GM21390 (cell line): ENCODE results near the gene ACTN4.

ENCODE experiments used
- ATAC-seq: cut with Tn5 transposase; IDR thresholded peaks from one replicate; pipeline ENCODE4 v1.9.1; 2021; ENCODE audit not compliant: unreplicated experiment

ACTN4 gene

DNA sequence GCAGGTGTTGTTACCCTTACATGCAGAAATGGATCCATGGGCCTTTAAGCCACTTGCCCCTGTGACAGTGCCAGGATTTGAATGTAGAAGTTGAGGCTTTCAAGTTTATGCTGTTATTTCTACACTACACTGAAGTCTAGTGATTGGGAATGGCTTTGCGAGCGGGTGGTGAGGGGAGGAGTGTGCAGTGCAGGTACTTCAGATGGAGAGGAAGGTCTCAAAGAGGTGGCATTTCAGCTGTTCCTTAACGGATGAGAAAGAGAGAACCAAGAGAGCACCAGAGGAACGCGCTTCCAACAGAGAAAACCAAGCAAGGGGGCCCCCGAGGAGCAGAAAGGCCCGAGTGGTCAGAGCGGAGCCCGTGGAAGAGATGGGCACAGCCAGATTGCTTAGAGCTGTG is 13.3 kb downstream of the ACTN4 start:
- ATAC-seq, result no peak

DNA sequence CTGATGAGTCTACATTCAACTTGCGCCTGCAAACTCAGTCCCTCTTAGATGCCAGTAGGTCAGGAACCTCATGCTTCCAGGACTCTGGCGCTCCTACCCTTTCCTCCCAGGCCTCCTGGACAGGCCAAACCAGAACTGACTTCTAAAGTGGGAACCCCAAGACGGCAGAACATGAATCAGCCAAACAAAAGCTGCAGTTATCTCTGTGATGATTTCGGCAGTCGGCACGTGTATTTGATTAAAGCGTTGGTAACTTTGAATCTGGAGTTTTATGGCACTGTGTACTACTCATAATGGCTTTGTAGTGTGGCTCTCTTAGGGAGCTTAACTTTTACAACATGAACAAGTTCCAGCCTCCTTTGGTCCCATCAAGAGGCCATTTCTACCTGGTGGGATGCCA is 13.7 kb downstream of the ACTN4 start:
- no peak for ATAC-seq

DNA sequence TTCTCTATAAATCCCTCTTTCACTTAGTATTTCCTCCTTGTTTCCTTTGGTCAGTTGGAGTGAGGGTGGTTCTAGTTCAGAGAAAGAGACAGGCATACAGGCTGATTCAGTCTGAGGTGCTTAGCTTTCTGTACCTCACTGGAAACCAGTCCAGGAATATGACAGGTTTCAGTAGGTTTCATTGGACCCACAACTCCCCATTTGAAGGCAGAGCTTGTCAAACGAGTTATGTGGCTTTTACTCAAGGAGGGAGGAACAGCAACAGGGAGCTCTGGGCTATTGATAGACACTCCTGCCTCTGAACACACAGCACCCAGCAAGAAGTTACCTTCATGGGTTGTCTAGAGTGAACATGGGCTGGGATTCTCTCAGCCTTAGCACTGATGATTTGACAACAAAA is 14.5 kb downstream of the ACTN4 start:
- no peak for ATAC-seq

DNA sequence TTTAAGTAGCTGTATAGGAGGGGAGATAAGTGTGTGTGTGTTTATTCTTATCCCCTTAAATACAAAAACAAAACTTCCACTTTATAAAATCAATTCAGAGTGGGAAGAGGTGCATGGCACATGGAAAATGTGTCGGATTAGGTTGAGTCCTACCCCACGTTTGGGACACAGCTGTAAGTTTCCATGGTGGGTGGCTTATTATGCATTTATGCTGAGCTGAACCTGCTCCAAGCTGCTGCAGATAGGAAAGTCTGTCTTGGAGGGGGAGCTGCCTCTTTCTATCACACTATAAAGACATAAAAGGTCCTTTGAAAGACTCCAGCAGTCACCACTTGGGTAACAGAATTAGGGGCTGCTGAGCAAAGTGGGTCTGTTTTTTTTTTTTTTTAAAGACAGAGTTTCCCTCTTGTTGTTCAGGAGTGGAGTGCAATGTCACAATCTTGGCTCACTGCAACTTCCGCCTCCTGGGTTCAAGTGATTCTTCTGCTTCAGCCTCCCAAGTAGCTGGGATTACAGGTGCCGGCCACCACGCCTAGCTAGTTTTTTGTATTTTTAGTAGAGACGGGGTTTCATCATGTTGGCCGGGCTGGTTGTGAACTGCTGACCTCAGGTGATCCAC is 15.2 kb downstream of the ACTN4 start:
- ATAC-seq, result no peak

DNA sequence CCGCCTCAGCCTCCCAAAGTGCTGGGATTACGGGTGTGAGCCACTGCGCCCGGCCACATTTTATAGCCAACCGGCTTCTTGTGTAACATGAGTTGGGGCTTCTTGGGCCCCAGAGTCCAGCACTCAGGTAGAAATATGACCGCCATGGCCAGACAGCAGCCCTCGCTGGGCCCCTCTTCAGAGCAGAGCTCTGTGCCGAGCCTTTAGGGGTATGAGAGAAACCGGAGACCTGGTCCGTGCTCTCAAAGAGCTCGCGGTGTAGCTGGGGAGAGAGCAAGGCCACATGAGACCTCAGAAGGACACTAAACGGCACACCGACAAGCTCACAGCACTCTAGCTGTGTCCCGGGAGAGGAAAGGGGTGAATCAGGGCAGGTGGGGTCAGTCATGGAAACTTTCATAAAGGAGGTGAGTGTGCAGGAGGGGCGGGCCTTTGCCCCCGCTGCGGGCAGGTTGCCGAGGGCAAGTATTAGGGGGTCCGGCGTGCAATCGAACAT is 15.8 kb downstream of the ACTN4 start:
- no peak for ATAC-seq

DNA sequence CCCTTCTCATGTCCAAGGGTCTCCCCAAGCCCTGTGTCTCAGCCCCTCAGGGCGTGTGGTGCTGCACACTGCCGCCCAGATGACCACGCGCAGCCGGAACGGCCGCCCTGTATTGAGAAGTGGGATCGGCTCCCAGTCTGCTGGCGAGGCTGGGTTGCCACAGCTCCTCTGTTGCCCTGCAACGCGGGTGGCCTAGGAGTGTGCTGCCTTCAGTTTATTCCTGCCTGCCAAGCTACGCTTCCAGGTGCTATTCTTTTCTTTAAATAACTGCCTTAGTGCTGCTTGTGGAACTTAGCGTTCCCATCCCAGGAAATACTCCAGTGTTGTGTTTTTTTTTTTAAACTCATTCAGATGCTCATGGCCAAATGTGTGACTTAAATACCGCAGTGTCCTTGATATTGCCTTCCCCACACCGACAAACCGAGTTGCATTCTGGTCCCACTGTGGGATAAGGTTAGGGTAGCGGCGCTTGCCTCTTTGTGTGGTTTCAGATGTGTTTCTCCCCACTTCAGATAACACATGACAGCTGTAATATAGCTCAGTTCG is 16.6 kb downstream of the ACTN4 start:
- no peak for ATAC-seq

DNA sequence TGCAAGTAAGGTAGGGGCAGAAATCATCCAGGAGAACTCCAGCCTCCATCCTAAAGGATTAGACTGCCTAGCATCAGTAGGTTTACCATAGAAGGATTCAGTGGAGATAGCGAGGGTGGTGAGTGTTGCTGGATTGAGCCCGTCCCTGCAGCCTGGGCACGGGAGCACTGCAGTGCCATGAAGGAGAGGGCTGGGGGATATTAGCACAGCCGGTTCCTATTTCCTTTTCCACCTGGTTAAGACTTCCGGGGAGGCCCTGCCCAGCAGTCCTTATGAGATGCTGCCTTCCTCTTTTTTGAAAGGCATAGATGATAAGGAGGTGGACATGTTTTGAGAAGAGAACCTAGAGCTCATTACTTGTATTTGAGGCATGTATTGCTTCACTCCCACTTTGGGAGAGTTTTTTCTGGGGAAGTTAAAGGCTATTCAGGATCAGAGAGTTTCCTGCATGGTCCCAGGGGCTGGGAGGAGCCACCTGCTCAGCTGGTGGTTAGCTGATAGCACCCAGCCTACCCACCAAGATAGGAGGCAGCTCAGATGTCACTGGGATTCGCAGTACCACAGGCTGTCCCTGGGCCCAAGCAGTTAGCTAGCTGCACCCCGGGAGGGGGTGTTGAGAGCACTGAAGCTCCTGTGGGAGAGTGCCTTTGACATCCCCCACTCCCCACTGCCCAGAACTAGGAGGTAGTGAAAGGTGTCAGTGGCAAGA is 17.2 kb downstream of the ACTN4 start:
- ATAC-seq, result no peak

DNA sequence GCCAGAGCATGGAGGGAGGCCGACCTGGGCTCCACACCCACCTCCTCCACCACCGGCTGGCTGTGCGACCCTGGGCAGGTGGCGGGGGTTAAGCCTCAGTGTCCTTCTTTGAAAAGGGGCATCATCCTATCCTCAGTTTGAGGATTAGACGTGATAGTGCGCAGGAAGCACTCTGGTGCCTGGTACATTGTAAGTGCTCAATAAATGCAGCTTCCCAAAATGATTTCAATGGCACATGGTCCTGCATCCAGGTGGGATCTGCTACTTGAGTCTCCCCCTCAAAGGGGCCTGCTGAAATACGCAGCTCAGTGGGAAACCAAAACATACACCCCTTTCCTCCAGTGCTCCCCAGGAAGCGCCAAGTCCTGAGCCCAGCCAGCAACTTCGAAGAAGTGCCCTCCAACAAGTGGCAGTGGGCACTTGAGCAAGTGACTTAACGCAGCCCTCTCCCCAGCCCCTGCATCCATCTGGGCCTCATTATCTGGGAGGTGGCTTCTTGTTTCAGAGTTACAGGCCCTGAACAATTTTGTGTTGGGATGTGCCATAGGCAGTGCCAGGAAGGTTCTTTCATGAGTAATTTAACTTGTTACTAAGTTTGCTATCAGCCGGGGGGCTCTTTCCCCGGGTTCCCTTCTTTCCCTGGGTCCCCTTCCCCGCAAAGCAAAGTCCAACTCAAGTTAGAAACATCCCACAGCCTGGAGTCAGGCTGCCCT is 17.9 kb downstream of the ACTN4 start:
- ATAC-seq, result no peak

DNA sequence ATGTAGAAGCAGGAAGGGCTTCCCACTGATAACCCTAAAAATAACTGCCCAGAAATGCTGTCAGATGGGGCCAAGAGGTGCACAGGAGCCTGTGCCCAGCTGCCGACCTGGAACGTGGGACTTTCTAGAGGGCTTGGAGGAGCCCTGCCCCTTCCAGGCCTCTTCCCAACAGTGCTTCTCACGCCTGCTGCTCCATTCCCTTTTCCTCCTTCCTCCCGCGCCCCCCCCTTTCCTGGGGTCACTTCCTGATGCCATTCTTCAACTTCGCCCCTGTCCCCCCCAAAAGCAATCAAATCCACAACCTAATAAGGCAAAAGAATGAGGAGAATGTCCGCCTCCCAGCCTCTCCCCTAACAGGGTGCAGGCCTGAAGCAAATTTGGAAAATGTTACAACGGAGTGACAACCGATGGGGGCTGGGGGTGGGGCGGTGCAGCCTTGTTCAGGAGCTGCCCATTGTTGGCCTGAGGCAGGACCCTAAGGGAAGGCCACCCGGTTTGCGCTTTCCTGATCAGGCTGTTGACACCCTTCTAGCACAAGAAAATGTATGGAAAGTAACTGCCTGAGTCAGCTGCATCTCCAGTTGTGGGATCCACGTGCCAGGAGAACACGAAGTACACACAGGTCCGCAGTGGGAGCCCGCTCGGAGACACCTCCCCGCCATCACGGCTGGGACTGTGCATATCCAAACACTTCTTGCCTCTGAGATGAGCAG is 18.7 kb downstream of the ACTN4 start:
- ATAC-seq, result no peak

DNA sequence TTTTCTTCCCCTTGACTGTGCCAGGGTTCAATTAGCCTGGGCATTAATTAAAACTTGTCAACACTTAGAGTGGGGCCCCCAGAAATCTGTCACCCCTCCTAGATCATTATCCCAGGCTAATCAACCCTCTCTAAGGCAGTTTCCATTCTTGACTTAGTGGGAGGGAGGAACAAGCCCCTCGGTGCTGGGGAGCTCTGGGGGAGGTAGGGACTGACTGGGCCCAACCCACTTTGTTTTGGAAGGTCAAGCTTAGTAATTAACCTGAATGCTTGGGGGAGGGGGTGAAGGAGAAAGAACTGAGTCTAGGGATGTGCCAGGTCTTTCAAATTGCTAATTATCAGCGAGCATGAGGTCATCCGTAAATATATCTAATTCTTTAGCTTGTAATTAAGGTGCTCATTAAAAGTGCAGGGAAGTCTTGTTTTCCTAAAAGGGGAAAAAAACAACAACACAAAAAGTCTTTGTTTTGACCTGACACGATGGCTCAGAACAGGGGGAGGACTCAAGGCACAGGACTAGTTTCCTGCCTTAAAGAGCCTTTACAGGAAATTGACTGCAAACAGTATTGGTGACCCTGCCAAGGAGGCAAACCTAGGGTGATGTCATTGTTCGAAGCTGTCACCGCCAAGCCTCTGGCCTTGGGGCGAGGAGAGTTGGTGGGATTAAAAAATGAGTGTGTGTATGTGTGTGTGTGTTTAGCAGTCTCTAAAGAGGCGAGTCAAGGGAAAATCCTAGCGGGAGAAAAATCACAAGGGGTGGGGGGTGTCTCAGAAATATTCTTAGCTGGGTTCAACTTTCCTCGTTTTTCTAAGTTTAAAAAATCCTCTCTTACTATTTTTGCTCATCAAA is 19.4 kb downstream of the ACTN4 start:
- ATAC-seq, result no peak

DNA sequence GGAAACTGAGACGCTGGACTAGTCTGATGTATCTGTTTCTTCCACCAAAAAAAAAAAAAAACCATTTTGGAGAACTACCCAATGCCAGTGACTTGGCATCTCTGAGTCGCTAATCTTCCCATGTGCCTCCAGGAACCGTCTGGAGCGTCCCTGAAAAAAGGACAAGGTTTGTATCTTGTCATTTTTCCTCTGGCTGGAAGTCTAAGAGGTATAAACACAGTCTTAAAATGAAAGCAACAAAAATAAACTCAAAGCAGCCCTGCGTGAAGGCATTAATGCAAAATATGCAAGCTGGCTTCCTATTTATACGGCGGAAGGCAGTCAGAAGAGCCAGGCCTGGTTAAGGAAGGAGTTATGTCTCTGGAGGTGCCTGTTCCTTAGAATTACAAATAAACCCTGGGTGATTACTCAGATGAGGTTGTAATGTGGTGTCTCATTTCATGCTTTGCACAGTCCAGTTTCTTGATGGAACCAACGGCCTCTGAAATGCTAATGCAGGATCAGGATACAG is 20.3 kb downstream of the ACTN4 start:
- no peak for ATAC-seq

DNA sequence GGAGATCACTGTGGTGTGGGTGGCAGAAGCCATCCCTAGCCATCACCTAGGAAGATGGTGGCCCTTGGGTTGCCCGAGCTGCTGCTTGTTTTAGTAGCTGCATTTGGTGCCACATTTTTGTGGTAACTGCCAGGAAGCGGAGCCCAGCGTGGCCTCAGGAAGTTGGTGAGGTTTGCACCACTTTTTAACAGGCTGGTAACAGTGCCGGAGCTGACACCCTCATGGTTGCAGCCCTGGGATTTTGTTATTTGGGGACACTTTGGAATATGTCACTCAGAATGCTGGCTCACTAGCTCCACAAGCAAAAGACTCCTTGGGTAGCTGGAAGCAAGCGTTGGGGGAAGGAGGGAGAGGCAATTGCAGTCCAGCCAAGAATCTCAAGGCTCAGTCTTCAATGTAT is 22.1 kb downstream of the ACTN4 start:
- ATAC-seq, result no peak

DNA sequence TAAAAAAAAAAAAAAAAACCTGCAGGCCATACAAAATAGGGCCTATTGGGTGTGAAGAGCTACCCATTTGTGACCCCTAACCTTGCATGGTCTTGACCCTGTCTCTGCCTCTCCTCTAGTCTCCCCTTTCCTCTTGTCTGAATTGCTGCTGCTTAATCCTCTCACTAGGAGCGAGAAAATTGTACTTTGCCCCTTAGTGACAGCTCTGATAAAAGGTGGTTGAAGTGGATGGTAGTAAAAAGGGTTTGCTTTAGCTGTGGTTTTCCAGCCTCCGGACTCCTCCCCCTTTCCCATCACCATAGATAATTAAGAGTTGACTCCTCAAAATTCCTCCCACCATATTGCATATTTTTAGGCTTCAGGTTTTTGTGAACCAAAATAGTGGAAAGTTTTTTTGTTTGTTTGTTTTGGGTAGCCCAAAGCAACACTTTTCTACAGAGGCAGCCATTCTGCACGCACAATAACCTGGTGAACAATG is 23.5 kb downstream of the ACTN4 start:
- no peak for ATAC-seq

DNA sequence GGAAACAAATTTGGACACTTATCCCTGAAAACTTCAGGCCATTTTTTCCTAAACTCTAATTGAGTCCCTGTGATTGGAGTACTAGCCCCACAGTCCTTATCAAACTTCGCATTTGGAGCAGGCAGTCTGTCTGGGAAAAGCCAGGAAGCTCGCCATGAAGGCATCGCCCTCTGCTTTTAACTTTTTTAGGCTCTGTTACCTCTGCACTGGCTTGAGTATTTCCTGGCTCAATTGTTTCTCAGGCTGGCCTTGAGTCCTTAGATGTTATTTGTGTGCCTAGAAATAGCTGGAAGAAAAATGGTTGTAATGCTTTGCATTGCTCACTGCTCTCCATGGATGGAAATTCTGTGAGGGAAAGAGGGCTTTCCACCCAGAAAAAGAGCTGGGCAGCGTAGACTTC is 24.2 kb downstream of the ACTN4 start:
- no peak for ATAC-seq

DNA sequence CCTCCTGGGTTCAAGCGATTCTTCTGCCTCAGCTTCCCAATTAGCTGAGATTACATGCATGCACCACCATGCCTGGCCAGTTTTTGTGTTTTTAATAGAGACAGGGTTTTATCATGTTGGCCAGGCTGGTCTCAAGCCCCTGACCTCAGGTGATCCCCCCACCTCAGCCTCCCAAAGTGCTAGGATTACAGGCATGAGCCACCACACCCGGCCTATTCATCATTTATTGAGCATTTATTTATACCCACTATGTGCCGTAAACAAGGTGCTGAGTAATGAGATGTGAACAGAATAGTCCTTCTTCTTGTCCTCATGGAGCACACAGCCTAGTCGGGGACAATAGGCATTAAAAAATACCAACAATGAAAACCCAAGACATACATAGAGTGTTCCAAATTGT is 25.6 kb downstream of the ACTN4 start:
- ATAC-seq, result no peak

DNA sequence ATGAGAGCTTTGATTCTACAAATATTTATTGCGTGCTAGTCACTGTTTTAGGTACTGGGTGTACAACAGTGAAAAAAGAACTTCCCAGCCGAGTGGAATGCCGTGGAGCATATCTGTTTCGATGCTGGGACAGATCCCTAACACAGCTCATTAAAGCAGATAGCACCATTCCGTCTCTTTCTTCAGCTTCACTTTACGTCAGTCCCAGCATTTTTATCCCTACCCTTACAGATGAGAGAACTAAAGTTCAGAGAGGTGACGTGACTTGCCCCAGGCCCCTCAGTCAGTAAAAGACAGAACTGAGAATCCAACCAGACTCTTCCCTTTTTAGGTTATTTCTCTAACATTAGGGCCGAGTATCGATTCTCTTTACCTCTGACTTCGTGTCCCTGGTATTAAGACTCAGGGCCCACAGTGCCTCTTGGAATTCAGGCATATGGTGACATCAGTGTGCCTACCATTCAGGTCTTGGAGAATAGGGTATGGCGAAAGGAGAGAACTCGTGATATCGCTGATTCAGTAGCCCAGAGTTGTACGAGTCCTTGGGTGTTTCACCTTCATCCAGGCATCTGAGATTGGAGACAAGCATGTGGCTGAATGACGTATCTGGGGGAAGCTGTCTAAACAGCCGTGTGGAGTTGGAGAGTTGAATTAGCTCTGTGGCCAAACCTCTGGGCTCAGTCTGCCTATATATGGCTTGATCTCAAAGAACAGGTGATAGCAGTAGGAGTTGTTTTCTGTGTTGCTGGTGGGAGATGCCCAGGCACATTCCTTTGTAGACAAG is 27.1 kb downstream of the ACTN4 start:
- ATAC-seq, result no peak

DNA sequence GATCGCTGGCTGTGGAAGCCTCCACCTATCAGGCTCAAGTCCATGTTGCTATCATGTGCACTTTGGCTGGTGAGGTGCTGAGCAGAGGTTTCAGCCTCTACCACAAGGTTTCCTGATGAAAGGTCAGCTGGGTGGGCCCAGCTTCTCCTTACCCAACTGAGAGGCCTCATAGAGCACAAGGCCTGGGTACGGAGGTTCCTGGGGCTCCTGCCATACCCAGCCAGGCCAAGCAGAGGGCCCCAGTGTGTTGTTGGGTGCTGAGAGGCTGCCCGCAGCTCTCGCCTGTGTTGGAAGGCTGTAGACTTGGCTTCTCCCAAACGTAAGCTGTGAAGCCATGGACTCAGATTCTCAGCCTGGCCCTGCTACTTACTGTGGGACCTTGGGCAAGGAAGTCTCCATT is 28.2 kb downstream of the ACTN4 start:
- no peak for ATAC-seq

DNA sequence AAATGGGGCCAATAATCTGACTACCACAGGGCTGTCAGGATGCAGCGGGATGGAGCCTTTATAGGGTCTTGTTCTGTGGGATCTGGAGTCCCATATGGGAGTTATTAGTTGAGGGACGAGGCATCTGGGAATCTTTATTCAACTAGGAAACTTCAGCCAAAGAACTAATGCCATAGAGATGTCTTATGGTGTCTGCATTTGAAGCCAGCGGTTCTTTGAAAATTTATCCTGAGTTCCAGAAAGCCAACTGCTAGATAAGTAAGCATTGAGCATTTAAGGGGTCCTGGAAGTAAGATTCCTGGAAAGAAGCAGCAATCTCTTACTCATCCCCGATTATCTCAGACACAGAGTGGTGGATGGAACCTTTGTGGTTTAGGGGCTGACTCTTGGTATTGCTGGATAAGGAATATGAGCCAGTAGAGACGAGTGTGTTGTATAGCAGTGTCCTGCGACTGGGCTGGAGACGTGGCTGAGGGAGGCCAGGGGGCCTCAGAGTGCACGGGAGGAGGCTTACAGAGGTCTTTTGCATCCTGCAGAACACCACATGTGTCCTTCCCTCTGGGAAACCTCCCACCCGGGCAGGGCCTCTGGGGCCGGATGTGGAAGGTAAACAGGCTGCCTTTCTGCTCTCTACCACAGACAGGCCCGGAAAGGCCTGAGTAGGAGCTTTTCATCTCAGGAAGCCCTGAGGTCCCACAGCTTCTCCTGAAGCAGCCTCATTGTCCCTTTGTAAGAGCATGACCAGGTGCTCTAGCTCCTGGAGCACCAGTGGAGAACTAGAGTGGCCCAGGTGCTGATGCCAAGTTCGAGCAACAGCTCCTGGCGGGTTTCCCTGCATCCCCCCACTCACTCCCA is 28.8 kb downstream of the ACTN4 start:
- ATAC-seq, result no peak
